Erythroblast (primary cell): ENCODE results near the gene ARAP2.

Experiments
- GATA1 ChIP-seq: IDR thresholded peaks from 2 replicates; pipeline ENCODE4 v1.6.1; 2011; ENCODE audit warnings: low read depth, mild to moderate bottlenecking, control low read depth, low read length, moderate library complexity
- POLR2A ChIP-seq: IDR thresholded peaks from 2 replicates; pipeline ENCODE4 v1.6.1; 2011; ENCODE audit warnings: mild to moderate bottlenecking, low read length

- TF ChIP-seq POLR2A: no peak
- TF ChIP-seq GATA1: no peak
Observed at GRCh38 chr4:36269101-36269500, 24.8 kb upstream of the ARAP2 start.
